Measurements from ENCODE around the gene RAB26.

DNA sequence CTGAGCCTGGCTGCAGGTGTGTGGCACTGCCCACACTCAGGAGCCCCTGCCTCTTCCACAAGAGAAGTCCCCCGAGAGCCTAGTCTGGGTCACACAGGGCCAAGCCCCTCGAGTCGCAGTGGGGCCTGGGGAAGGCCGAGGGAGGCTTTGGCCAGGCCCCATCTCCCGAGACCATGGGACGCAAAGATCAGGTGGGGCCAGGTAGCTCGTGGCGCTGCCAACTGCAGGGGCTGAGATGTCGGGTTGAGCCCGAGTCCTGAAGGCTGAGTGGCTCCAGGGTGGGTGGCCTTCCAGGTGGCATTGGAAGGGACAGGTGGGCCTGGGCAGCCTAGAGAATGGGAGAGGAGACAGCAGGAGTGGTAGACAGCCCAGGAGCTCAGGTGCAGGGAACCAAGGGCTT is 13.5 kb downstream of the RAB26 start:
- no peak for TF ChIP-seq POLR2A (IDR thresholded peaks at IDR 0.05)
- TF ChIP-seq, protein P1, sequence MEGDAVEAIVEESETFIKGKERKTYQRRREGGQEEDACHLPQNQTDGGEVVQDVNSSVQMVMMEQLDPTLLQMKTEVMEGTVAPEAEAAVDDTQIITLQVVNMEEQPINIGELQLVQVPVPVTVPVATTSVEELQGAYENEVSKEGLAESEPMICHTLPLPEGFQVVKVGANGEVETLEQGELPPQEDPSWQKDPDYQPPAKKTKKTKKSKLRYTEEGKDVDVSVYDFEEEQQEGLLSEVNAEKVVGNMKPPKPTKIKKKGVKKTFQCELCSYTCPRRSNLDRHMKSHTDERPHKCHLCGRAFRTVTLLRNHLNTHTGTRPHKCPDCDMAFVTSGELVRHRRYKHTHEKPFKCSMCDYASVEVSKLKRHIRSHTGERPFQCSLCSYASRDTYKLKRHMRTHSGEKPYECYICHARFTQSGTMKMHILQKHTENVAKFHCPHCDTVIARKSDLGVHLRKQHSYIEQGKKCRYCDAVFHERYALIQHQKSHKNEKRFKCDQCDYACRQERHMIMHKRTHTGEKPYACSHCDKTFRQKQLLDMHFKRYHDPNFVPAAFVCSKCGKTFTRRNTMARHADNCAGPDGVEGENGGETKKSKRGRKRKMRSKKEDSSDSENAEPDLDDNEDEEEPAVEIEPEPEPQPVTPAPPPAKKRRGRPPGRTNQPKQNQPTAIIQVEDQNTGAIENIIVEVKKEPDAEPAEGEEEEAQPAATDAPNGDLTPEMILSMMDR (IDR thresholded peaks at IDR 0.05): no peak

Measured in thyroid gland (tissue), 4 donors.